ENCODE data around the gene SLC25A22.

The SLC25A22 gene

GRCh38 chr11:742571-743201, 55.4 kb downstream of the SLC25A22 start:
- DNase-seq, result no peak

DNA sequence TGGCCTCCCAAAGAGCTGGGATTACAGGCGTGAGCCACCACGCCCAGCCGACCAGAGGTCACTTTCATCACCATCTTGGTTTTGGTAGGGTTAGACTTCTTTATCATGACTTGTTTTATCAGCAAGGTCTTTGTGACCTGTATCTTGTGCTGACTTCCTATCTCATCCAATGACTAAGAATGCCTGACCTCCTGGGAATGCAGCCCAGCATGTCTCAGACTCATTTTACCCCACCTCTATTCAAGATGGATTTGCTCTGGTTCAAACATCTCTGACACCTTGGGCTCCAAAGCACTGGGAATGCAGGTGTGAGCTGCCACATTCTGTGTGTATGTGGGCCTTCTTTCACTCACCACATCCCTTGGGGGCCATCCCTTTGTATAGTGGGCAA, 55.9 kb downstream of the SLC25A22 start:
- DNase-seq, result no peak

All from suppressor macrophage treated with lipopolysaccharide for 1 hour (primary cell).